Activated T-cell treated with anti-CD3 and anti-CD28 coated beads, Interleukin-2, amount 50 U/mL, for 72 hours (primary cell): ENCODE results near the gene KTN1. TPM values are rescaled to one million over a fixed set of nuclear protein-coding genes. Genes with fewer than 3 reads are reported as not detected.

Source experiments
- ATAC-seq, 2 donors: fragments of 150-1000 bp; cut with Tn5 transposase; replicated peaks in 1 of 2; 2 replicates each; pipeline ENCODE4 v1.10.0; 2021; ENCODE audit warnings: moderate library complexity in 2 of 2, mild to moderate bottlenecking in 1 of 2
- DNase-seq, 2 donors: peaks; one replicate each; pipeline ENCODE4 v3.0.0; 2021 to 2022; ENCODE audit warnings: mixed read lengths in 1 of 2
- H3K27ac Mint-ChIP-seq: one replicate; pipeline ENCODE4 v1.8.0; 2022; ENCODE audit warnings: mild to moderate bottlenecking, moderate library complexity, mixed read lengths
- H3K27me3 Mint-ChIP-seq: one replicate; pipeline ENCODE4 v1.8.0; 2022; ENCODE audit warnings: low read depth, mixed read lengths
- H3K36me3 Mint-ChIP-seq, 2 donors: one replicate each; pipeline ENCODE4 v1.8.0; 2022; ENCODE audit warnings: mixed read lengths in 2 of 2, mild to moderate bottlenecking in 1 of 2; ENCODE audit not compliant: insufficient read depth in 2 of 2
- H3K4me1 Mint-ChIP-seq: one replicate; pipeline ENCODE4 v1.8.0; 2022; ENCODE audit warnings: low read depth, mixed read lengths
- H3K4me3 Mint-ChIP-seq, 2 donors: one replicate each; pipeline ENCODE4 v1.8.0; 2022; ENCODE audit warnings: mild to moderate bottlenecking in 2 of 2, mixed read lengths in 2 of 2, moderate library complexity in 2 of 2
- H3K9me3 Mint-ChIP-seq, 2 donors: one replicate each; pipeline ENCODE4 v1.8.0; 2022; ENCODE audit warnings: mixed read lengths in 2 of 2
- total RNA-seq, 2 donors: library from RNA; stranded (reverse); gene quantifications; one replicate each; pipeline ENCODE4 v1.2.3, GENCODE V29; 2022

KTN1 gene
- total RNA-seq, 2 donors from 2014 or later = 144 TPM

DNA sequence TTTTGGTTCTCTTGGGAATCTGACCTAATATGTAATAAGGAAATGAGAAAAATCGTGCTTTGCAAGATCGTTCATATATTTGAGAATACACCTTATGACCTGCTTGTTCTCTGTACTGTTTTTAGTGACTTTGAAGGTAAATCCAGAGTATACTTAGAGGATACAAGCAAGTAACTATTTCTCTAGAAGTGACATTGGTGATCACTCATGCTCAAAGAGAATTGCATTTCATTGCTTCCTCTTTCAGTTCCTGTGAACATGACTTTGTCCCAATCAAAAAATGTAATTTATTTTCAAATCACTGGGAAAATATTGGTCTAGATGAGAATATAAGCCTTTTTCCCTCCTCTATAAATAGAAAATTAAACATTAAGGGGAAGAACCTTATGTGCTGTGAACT is 2.7 kb downstream of the KTN1 start:
- Mint-ChIP-seq H3K27ac (peak overlapping the region; percentile 51), H3K27me3 (no peaks in the 10 kb centered on the region), H3K4me1 (peaks cover 53% of the 10 kb centered on the region), H3K36me3 (peaks cover 0 to 1% of the 10 kb centered on the region in 2 donors), H3K9me3 (no peaks in the 10 kb centered on the region), H3K4me3 (peak overlapping the region; percentile 33 to 48)
- ATAC-seq = no peak
- no peak for DNase-seq

DNA sequence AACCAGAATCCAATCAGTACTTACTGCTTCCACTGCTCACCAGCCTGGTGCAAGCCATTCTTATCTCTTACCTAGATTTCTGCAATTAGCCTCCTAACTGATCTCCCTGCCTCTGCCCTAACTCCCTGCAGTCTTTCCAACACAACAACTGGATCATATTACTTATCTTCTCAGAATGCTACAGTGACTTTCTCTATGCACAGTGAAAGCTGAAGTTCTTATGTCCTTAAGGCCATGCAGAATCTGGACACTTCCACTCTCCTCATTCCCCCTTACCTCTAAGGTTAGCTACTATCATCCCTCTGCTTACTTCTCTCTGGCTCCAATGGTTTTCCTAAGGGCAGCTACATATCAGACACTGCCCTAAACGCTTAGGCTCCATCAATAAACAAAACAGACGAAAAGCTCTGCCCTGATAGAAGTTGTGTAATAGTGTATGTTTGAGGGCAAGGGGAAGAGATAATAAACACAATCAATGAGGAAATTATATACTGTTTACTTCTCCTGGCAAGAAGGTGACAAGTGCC is 4.0 kb downstream of the KTN1 start:
- ATAC-seq (no peak), DNase-seq (no peak)
- no peaks in the 10 kb centered on the region for H3K9me3 Mint-ChIP-seq
- H3K27ac Mint-ChIP-seq = no peak overlapping the region
- H3K4me3 Mint-ChIP-seq = no peak overlapping the region
- H3K36me3 Mint-ChIP-seq = peaks cover 0 to 1% of the 10 kb centered on the region in 2 donors
- no peaks in the 10 kb centered on the region for H3K27me3 Mint-ChIP-seq
- H3K4me1 Mint-ChIP-seq = peaks cover 52% of the 10 kb centered on the region

DNA sequence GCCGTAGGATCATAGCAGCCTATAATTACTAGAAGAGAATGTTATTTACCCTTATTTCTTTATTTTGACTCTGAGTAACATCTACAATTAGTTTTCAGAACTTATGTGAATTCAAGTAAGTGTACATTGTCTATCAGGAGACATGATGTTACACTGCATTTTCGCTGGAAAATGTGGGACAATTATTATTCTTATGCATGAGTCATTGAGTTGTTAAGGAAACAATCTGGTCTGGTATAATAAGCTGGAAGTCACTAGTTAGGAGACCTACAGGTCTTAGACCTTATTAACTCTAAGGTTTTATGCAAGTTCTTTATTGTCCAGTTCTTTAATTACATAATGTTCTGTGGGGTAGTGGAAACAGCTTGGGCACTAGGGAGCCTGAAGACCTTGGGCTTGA is 5.8 kb downstream of the KTN1 start:
- H3K4me1 Mint-ChIP-seq = peaks cover 55% of the 10 kb centered on the region
- H3K27ac Mint-ChIP-seq = no peak overlapping the region
- H3K36me3 Mint-ChIP-seq = peaks cover 0 to 1% of the 10 kb centered on the region in 2 donors
- H3K9me3 Mint-ChIP-seq = no peaks in the 10 kb centered on the region
- H3K4me3 Mint-ChIP-seq = no peak overlapping the region
- ATAC-seq = no peak
- DNase-seq = no peak
- no peaks in the 10 kb centered on the region for H3K27me3 Mint-ChIP-seq

DNA sequence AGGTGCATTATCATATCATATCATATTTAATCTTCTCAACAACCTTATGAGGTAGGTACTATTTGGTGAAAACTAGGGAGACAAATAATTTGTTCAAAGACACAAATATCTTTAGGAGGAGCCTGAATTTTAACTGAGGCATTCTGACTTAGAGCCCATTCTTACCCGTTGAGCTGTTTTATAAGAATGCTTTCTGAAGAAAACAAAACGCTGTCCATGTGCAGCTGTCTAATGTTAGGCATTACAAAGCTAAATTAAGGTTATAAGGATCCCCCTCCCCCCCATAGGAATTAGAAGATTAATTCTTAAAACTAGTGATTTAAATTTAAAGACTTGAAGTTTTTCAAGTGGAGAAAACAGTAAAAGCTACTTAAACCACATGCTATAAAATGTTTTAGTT is 6.4 kb downstream of the KTN1 start:
- ATAC-seq (no peak), DNase-seq (no peak)
- Mint-ChIP-seq H3K27ac (peak overlapping the region; percentile 35), H3K4me3 (peak overlapping the region in 1 of 2 donors; percentile 54), H3K9me3 (no peaks in the 10 kb centered on the region), H3K36me3 (no peaks in the 10 kb centered on the region), H3K27me3 (no peaks in the 10 kb centered on the region), H3K4me1 (peaks cover 51% of the 10 kb centered on the region)

DNA sequence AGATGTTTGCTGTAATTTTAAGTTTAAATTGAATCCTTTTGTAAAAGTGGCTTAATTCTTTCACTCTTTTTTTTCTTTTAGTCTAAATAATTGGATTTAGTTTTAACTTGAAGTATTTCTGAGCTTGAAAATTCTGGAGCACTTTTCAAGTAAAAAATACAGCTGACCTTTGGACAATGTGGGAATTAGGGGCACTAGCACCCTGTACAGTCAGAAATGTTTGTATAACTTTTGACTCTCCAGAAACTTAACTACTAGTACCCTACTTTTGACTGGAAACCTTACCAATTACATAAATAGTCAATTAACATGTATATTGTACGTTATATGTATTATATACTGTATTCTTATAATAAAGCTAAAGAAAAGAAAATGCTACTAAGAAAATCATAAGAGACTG is 7.8 kb downstream of the KTN1 start:
- Mint-ChIP-seq H3K9me3 (no peaks in the 10 kb centered on the region), H3K36me3 (peaks cover 0 to 3% of the 10 kb centered on the region in 2 donors), H3K4me1 (peaks cover 59% of the 10 kb centered on the region), H3K27me3 (no peaks in the 10 kb centered on the region), H3K4me3 (no peak overlapping the region), H3K27ac (peak overlapping the region; percentile 78)
- DNase-seq = no peak
- no peak for ATAC-seq

DNA sequence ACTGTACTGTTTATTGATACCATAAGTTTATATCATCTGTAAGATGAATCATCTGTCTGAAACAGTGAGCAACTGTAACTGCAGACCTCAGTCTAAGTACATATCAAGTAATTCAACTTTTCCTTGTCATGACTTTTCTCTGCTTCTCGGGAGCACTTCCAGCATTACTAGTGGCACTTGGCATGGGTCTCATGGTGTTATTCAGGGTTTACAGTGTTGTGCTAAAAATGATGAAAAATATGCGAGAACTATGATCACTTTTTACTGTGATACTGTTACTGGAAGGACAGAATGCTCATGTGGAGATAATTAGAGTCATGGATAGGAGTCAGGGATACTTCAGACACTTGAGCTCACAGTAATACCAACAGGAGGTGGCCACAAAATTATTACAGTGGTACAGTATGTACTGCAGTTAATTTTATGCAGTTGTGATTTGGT is 8.3 kb downstream of the KTN1 start:
- ATAC-seq (peak; percentile 60 to 65), DNase-seq (no peak)
- Mint-ChIP-seq H3K4me1 (peaks cover 63% of the 10 kb centered on the region), H3K36me3 (peaks cover 0 to 3% of the 10 kb centered on the region in 2 donors), H3K27me3 (no peaks in the 10 kb centered on the region), H3K4me3 (peak overlapping the region in 1 of 2 donors; percentile 1), H3K27ac (no peak overlapping the region), H3K9me3 (no peaks in the 10 kb centered on the region)

DNA sequence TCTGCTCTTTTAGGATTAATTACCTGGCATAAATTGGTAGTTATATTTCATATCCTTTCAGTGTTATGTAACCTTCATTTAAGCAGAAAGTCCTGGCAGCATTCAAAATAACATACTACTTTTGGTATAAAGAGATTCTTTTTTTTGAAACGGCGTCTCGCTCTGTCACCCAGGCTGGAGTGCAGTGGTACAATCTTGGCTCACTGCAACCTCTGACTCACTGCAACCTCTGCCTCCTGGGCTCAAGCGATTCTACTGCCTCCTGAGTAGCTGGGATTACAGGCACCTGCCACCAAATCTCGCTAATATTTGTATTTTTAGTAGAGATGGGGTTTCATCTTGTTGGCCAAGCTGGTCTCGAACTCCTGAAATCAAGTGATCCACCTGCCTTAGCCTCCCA is 9.2 kb downstream of the KTN1 start:
- H3K27ac Mint-ChIP-seq = no peak overlapping the region
- no peak for DNase-seq
- peaks cover 72% of the 10 kb centered on the region for H3K4me1 Mint-ChIP-seq
- no peak for ATAC-seq
- H3K9me3 Mint-ChIP-seq = no peaks in the 10 kb centered on the region
- peaks cover 0 to 4% of the 10 kb centered on the region in 2 donors for H3K36me3 Mint-ChIP-seq
- H3K27me3 Mint-ChIP-seq = no peaks in the 10 kb centered on the region
- H3K4me3 Mint-ChIP-seq = no peak overlapping the region

DNA sequence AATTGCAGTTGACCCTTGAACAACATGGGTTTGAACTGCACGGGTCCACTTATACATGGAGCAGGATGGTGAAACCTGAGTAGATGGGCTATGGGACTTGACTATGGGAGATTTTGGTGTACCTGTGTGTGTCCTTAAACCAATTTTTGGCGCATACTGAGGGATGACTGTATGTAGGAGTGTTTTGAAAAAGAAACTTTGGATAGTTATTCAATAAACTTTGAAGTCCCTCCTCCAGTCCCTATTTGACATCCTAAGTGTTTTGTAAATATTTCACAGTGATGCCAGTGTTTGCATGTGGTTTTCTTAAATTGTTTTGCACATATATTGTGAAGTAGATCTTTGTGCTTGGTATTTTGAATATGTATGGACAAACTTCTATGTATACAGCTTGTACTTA is 12.4 kb downstream of the KTN1 start:
- Mint-ChIP-seq H3K27me3 (no peaks in the 10 kb centered on the region), H3K4me1 (peaks cover 63% of the 10 kb centered on the region), H3K36me3 (peaks cover 0 to 8% of the 10 kb centered on the region in 2 donors), H3K9me3 (no peaks in the 10 kb centered on the region), H3K4me3 (no peak overlapping the region), H3K27ac (peak overlapping the region; percentile 27)
- DNase-seq = no peak
- no peak for ATAC-seq

DNA sequence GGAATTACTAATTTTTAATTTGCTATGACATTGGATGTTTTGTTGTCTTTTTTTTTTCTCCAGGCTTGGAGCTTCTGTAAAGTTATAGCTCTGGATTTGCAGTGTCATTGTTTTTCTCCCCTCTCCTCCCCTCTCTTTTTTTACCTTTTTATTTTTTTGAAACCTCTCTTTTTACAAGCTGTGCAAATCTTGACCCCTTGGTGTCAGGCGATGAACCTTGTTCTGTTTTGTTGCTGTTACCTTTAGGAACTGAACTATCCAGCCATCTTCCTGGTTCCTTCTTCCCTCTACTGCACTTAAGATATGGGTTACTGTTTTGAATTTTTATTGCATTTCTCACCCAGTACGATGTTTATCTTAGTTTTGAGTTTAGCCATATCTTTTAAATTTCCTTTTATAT is 13.7 kb downstream of the KTN1 start:
- Mint-ChIP-seq H3K9me3 (no peaks in the 10 kb centered on the region), H3K27ac (no peak overlapping the region), H3K36me3 (peaks cover 0 to 8% of the 10 kb centered on the region in 2 donors), H3K4me3 (no peak overlapping the region), H3K4me1 (peaks cover 52% of the 10 kb centered on the region), H3K27me3 (no peaks in the 10 kb centered on the region)
- ATAC-seq = no peak
- DNase-seq = no peak

DNA sequence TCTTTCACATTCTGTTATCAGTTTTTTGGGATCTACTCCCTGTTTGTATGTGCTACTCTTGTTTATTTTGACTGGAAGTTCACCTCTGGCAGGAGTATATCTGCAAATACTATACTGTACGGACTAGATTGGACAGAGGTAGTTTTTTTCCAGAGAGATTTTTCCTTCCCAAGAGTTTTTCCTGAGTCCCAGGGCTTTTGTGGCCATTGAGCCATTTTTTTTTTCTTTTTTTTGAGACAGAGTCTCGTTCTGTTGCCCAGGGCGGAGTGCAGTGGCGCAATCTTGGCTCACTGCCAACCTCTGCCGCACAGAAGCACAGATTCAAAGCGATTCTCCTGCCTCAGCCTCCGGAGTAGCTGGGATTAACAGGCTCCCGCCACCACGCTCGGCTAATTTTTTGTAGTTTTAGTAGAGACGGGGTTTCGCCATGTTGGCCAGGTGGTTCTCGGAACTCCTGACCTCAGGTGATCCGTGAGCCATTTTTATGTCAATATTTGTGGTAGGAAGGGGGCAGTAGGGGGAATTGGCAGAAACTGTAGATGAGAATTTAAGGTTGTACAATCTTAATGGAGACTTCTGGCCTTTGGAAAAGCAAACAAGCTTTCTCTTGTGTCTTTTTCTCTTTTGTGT is 19.4 kb downstream of the KTN1 start:
- DNase-seq = no peak
- Mint-ChIP-seq H3K9me3 (no peaks in the 10 kb centered on the region), H3K4me3 (no peak overlapping the region), H3K27ac (no peak overlapping the region), H3K36me3 (peaks cover 0 to 11% of the 10 kb centered on the region in 2 donors), H3K27me3 (no peaks in the 10 kb centered on the region), H3K4me1 (peaks cover 29% of the 10 kb centered on the region)
- no peak for ATAC-seq

DNA sequence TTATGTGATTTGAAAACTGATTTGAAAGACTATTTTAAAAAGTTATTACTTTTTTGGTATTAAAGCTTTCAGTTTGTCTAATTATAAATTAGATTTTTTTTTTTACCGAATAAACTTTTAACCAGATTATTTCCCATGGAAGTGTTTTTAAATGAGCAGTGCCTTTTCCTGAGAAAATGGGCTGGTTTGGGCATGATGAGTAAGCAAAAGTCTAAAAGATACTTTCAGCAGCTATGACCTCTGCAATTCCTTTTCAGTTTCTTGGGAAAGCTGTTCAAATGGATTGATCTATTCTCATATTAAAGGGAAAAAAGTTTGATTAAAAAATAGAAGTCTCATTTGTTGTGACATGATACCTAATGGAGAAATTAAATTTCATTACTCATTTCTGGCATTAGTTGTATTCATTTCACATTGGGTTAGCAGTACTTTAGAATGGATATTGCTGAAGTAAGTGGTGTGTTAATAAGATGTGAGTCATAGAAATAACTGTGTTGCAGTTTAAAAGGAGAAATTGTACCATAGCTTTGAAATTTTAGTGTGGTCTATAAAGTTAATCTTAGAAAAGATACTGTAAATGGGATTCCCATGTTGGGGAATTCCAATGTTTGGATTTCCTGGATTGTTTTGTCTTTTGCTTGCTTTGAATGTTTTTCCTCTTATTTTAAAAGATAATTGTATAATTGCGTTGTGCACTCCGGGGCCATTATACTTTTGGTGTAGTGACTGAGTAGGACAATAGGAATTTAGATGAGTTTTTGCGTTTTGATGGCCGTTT is 21.0 kb downstream of the KTN1 start:
- DNase-seq (no peak), ATAC-seq (no peak)
- Mint-ChIP-seq H3K4me3 (no peak overlapping the region), H3K36me3 (peaks cover 0 to 11% of the 10 kb centered on the region in 2 donors), H3K9me3 (no peaks in the 10 kb centered on the region), H3K27ac (no peak overlapping the region), H3K27me3 (no peaks in the 10 kb centered on the region), H3K4me1 (peaks cover 20% of the 10 kb centered on the region)

DNA sequence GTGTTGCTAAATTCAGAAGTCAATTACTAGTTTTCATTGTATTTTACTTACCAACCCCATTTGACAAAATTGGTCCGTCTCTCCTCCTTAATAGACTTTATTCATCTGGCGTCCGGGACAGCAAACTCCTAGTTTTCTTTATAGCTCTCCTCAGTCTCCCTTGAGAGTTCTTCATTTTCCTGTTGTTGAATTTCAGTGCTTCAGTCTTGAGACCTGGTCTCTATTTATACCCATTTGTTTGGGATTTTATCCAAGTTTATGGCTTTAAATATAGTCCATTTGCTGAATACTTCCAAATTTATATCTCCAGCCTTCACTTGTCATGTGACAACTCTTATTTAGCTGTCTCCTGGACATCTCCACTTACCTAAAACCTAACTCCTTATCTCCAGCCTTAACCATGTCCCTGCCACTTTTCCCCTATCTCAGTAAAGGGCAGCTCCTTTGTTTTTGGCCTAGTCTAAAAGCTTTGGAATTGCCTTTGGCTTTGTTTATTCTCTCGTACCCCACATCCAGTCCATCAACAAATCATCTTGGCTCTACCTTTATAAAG is 23.5 kb downstream of the KTN1 start:
- ATAC-seq (no peak), DNase-seq (no peak)
- H3K4me3 Mint-ChIP-seq = no peak overlapping the region
- H3K4me1 Mint-ChIP-seq = peaks cover 25% of the 10 kb centered on the region
- no peaks in the 10 kb centered on the region for H3K27me3 Mint-ChIP-seq
- no peaks in the 10 kb centered on the region for H3K9me3 Mint-ChIP-seq
- H3K36me3 Mint-ChIP-seq = peaks cover 0 to 9% of the 10 kb centered on the region in 2 donors
- H3K27ac Mint-ChIP-seq = no peak overlapping the region

DNA sequence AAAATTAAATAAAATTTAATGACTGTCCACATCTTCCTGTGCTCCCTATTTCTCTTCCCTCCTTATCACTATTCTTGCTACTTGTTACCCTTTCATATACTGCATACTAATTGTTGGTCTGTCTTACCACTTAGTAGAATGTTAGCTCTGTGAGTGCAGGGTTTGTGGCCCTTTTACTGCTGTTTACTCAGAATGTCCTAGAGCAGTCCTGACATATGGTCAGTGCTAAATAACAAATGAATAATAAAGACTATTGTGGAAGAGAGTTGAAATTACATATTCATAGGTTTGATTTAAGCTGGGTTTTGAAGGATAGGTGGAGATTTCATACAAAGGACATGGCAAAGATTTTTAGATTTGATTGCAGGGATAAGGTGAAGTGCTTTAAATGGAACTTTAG is 24.5 kb downstream of the KTN1 start:
- peaks cover 0 to 8% of the 10 kb centered on the region in 2 donors for H3K36me3 Mint-ChIP-seq
- DNase-seq (no peak), ATAC-seq (no peak)
- no peaks in the 10 kb centered on the region for H3K9me3 Mint-ChIP-seq
- no peaks in the 10 kb centered on the region for H3K27me3 Mint-ChIP-seq
- H3K4me1 Mint-ChIP-seq = peaks cover 30% of the 10 kb centered on the region
- no peak overlapping the region for H3K27ac Mint-ChIP-seq
- no peak overlapping the region for H3K4me3 Mint-ChIP-seq
